Kidney capillary endothelial cell (primary cell): ENCODE results near the gene CNTN1.
"Not testable (repeated sequence)": the region's sequence is repeated elsewhere in the genome, so short reads cannot be mapped to it uniquely, and the experiment has no call there.

Experiments used
- DNase-seq: peaks from one replicate; pipeline ENCODE4 v3.0.0-alpha.2; 2018; ENCODE audit warnings: low spot score

Gene CNTN1

GRCh38 chr12:40701756-40702155 is 9.5 kb downstream of the CNTN1 start:
- no peak for DNase-seq

GRCh38 chr12:40711121-40711520 is 18.9 kb downstream of the CNTN1 start:
- no peak for DNase-seq

- no peak for DNase-seq
Observed at GRCh38 chr12:40714636-40715035, 22.4 kb downstream of the CNTN1 start.

GRCh38 chr12:40716037-40716436 is 23.8 kb downstream of the CNTN1 start:
- no peak for DNase-seq

- DNase-seq, result no peak
Observed at GRCh38 chr12:40717576-40717975, 25.3 kb downstream of the CNTN1 start.

- no peak for DNase-seq
Observed at GRCh38 chr12:40718878-40719372, 26.7 kb downstream of the CNTN1 start.

- no peak for DNase-seq
Observed at GRCh38 chr12:40723001-40723400, 30.8 kb downstream of the CNTN1 start.

- DNase-seq, result no peak
Observed at GRCh38 chr12:40726366-40726765, 34.1 kb downstream of the CNTN1 start.

GRCh38 chr12:40727774-40728483 is 35.7 kb downstream of the CNTN1 start:
- no peak for DNase-seq

- DNase-seq, result no peak
Observed at GRCh38 chr12:40730281-40730680, 38.0 kb downstream of the CNTN1 start.

GRCh38 chr12:40733871-40734270 is 41.6 kb downstream of the CNTN1 start:
- DNase-seq, result no peak

GRCh38 chr12:40734276-40734675 is 42.0 kb downstream of the CNTN1 start:
- no peak for DNase-seq

- DNase-seq, result no peak
Observed at GRCh38 chr12:40735551-40736230, 43.5 kb downstream of the CNTN1 start.

- not testable (repeated sequence) for DNase-seq
Observed at GRCh38 chr12:40737416-40737815, 45.2 kb downstream of the CNTN1 start.

- no peak for DNase-seq
Observed at GRCh38 chr12:40738856-40739255, 46.6 kb downstream of the CNTN1 start.

GRCh38 chr12:40742041-40742440 is 49.8 kb downstream of the CNTN1 start:
- no peak for DNase-seq

GRCh38 chr12:40745386-40745785 is 53.1 kb downstream of the CNTN1 start:
- DNase-seq, result no peak

- no peak for DNase-seq
Observed at GRCh38 chr12:40749863-40750262, 57.6 kb downstream of the CNTN1 start.

- DNase-seq, result no peak
Observed at GRCh38 chr12:40752011-40752410, 59.8 kb downstream of the CNTN1 start.

- no peak for DNase-seq
Observed at GRCh38 chr12:40760821-40761220, 68.6 kb downstream of the CNTN1 start.

GRCh38 chr12:40762072-40762471 is 69.8 kb downstream of the CNTN1 start:
- no peak for DNase-seq

- DNase-seq, result no peak
Observed at GRCh38 chr12:40768125-40768864, 76.1 kb downstream of the CNTN1 start.

- no peak for DNase-seq
Observed at GRCh38 chr12:40769846-40770245, 77.6 kb downstream of the CNTN1 start.
